NB4 (cell line): Measurements from ENCODE around the gene HTD2.

Source experiments
- CTCF ChIP-seq: IDR thresholded peaks from one replicate; pipeline ENCODE4 v1.5.1; 2012; ENCODE audit warnings: low read depth, low read length
- MAX ChIP-seq: IDR thresholded peaks from 2 replicates; pipeline ENCODE4 v1.6.1; 2011; ENCODE audit warnings: low read depth, low read length
- POLR2A ChIP-seq: IDR thresholded peaks from 2 replicates; pipeline ENCODE4 v1.6.1; 2011; ENCODE audit warnings: mild to moderate bottlenecking; ENCODE audit not compliant: insufficient read length; ENCODE audit errors: extremely low read depth

GRCh38 chr3:58296269-58296668 lies 10.1 kb upstream of the HTD2 start:
- TF ChIP-seq CTCF = no peak
- no peak for TF ChIP-seq POLR2A
- no peak for TF ChIP-seq MAX
